ENCODE data around the gene NDP. TPM values are rescaled to one million over a fixed set of nuclear protein-coding genes. Genes with fewer than 3 reads are reported as not detected.

NDP gene
- total and polyA plus RNA-seq, 10 of the 15 experiments (the other 5 are each of a cell fraction or from before 2014, with no cell fraction given) = 0.04 TPM; not detected in 9

DNA sequence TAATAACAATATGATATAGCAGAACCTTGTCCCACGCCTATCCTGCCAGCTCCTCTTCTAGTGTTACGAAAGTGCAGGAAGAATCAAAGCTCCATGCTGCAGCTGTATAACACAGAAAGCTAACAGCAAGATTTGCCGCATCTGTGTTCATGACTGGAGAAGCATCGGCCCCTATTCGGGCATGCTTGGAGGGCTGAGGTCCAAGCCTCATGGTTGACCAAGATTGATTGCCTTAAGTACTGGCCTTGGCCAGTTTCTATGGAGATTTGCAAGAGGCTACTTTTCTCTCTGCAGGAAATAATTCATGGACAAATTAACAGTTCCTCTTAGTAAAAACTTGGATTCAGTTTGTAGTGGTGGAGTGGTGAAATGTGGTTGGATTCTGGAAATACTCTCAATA, 12.9 kb upstream of the NDP start:
- Histone ChIP-seq H4K20me1 (ENCODE audit: control insufficient read depth, insufficient read depth) (no peaks in the 10 kb centered on the region), H3K9me3 (replicated peaks; ENCODE audit: control insufficient read depth, insufficient read depth, low read length) (no peaks in the 10 kb centered on the region), H3K79me2 (ENCODE audit: control insufficient read depth, insufficient read depth, low read length) (no peaks in the 10 kb centered on the region), H3K27ac (ENCODE audit: control insufficient read depth, insufficient read depth) (no peak overlapping the region), H3K36me3 (ENCODE audit: control insufficient read depth in 2 of 2, insufficient read depth in 2 of 2, low read length in 1 of 2) (no peaks in the 10 kb centered on the region), H2AFZ (ENCODE audit: control insufficient read depth, low read depth, low read length) (no peak overlapping the region), H3K4me1 (ENCODE audit: control insufficient read depth, insufficient read depth, low read length) (no peaks in the 10 kb centered on the region), H3K9ac (ENCODE audit: control insufficient read depth, insufficient read depth, low read length) (no peak overlapping the region), H3K4me2 (ENCODE audit: control insufficient read depth, insufficient read depth) (no peak overlapping the region), H3K27me3 (replicated peaks in 1 of 2; ENCODE audit: control insufficient read depth in 2 of 2, insufficient read depth in 2 of 2, low read length in 1 of 2) (no peaks in the 10 kb centered on the region), H3K4me3 (no peak overlapping the region)
- ATAC-seq = no peak
- FAIRE-seq = no peak
- SMC1A ChIA-PET (ENCODE audit: uncharacterized antibody, unreplicated experiment) = no interaction called here
- CTCF ChIA-PET = no interaction called here
- POLR2A ChIA-PET = no interaction called here
- no peak for DNase-seq (ENCODE audit: low read depth, low spot score)
- TF ChIP-seq, protein P1, sequence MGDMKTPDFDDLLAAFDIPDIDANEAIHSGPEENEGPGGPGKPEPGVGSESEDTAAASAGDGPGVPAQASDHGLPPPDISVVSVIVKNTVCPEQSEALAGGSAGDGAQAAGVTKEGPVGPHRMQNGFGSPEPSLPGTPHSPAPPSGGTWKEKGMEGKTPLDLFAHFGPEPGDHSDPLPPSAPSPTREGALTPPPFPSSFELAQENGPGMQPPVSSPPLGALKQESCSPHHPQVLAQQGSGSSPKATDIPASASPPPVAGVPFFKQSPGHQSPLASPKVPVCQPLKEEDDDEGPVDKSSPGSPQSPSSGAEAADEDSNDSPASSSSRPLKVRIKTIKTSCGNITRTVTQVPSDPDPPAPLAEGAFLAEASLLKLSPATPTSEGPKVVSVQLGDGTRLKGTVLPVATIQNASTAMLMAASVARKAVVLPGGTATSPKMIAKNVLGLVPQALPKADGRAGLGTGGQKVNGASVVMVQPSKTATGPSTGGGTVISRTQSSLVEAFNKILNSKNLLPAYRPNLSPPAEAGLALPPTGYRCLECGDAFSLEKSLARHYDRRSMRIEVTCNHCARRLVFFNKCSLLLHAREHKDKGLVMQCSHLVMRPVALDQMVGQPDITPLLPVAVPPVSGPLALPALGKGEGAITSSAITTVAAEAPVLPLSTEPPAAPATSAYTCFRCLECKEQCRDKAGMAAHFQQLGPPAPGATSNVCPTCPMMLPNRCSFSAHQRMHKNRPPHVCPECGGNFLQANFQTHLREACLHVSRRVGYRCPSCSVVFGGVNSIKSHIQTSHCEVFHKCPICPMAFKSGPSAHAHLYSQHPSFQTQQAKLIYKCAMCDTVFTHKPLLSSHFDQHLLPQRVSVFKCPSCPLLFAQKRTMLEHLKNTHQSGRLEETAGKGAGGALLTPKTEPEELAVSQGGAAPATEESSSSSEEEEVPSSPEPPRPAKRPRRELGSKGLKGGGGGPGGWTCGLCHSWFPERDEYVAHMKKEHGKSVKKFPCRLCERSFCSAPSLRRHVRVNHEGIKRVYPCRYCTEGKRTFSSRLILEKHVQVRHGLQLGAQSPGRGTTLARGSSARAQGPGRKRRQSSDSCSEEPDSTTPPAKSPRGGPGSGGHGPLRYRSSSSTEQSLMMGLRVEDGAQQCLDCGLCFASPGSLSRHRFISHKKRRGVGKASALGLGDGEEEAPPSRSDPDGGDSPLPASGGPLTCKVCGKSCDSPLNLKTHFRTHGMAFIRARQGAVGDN (IDR thresholded peaks at IDR 0.05) = no peak
- TF ChIP-seq KAT2A (conservative IDR thresholded peaks at IDR 0.05; ENCODE audit: control insufficient read depth, low read depth, low read length) = no peak
- no peak for TF ChIP-seq RELA (IDR thresholded peaks at IDR 0.05; ENCODE audit: borderline replicate concordance, partially characterized antibody)
- no peak for TF ChIP-seq YBX1 (IDR thresholded peaks at IDR 0.05)
- TF ChIP-seq NBN (IDR thresholded peaks at IDR 0.05) = no peak
- no peak for TF ChIP-seq EED (IDR thresholded peaks at IDR 0.05; ENCODE audit: low read depth)
- TF ChIP-seq, protein P2, sequence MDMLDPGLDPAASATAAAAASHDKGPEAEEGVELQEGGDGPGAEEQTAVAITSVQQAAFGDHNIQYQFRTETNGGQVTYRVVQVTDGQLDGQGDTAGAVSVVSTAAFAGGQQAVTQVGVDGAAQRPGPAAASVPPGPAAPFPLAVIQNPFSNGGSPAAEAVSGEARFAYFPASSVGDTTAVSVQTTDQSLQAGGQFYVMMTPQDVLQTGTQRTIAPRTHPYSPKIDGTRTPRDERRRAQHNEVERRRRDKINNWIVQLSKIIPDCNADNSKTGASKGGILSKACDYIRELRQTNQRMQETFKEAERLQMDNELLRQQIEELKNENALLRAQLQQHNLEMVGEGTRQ (IDR thresholded peaks at IDR 0.05; ENCODE audit: borderline replicate concordance, low read depth, low read length) = no peak
- TF ChIP-seq SIN3A (IDR thresholded peaks at IDR 0.05; ENCODE audit: low read depth, low read length) = no peak
- TF ChIP-seq MEF2A (IDR thresholded peaks at IDR 0.05; ENCODE audit: insufficient read depth, low read depth, low read length) = no peak
- TF ChIP-seq, protein P3, sequence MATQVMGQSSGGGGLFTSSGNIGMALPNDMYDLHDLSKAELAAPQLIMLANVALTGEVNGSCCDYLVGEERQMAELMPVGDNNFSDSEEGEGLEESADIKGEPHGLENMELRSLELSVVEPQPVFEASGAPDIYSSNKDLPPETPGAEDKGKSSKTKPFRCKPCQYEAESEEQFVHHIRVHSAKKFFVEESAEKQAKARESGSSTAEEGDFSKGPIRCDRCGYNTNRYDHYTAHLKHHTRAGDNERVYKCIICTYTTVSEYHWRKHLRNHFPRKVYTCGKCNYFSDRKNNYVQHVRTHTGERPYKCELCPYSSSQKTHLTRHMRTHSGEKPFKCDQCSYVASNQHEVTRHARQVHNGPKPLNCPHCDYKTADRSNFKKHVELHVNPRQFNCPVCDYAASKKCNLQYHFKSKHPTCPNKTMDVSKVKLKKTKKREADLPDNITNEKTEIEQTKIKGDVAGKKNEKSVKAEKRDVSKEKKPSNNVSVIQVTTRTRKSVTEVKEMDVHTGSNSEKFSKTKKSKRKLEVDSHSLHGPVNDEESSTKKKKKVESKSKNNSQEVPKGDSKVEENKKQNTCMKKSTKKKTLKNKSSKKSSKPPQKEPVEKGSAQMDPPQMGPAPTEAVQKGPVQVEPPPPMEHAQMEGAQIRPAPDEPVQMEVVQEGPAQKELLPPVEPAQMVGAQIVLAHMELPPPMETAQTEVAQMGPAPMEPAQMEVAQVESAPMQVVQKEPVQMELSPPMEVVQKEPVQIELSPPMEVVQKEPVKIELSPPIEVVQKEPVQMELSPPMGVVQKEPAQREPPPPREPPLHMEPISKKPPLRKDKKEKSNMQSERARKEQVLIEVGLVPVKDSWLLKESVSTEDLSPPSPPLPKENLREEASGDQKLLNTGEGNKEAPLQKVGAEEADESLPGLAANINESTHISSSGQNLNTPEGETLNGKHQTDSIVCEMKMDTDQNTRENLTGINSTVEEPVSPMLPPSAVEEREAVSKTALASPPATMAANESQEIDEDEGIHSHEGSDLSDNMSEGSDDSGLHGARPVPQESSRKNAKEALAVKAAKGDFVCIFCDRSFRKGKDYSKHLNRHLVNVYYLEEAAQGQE (IDR thresholded peaks at IDR 0.05; ENCODE audit: low read depth, low read length) = no peak
- TF ChIP-seq POU2F2 (IDR thresholded peaks at IDR 0.05; ENCODE audit: borderline replicate concordance, low read depth, low read length) = no peak
- intact Hi-C loops (cut with micrococcal nuclease; ENCODE audit: unreplicated experiment) = no loop called here
- in situ Hi-C loops (cut with MboI) = no loop called here
- 28% methylated on average over 5 of the region's 5 CpGs for WGBS (ENCODE audit: insufficient coverage, insufficient replicate concordance, low lambda C conversion rate, missing lambda C conversion rate)
- RAD21 ChIA-PET (ENCODE audit: unreplicated experiment) = no interaction called here
- no TSS peak for BruUV-seq (replicated peaks)

Measured in GM12878 (cell line).